ENCODE results near the gene TMEM30A. TPM values are rescaled to one million over a fixed set of nuclear protein-coding genes. Genes with fewer than 3 reads are reported as not detected.

TMEM30A gene
- total and polyA plus RNA-seq, 2 of the 13 experiments (the other 11 are each of a cell fraction or from before 2014, with no cell fraction given): 17.6 to 54.4 TPM

- in situ Hi-C loops (cut with HindIII; ENCODE audit: extremely low pct_ligation_motif_present, low pct_unique_long_range_greater_than_20kb) (loop anchor here (25.0 kb wide), 4 partner anchors 637 to 1487 kb away; no protein-coding TSS in a partner anchor), intact Hi-C loops (cut with micrococcal nuclease; ENCODE audit: unreplicated experiment) (no loop called here)
- ChIA-PET POLR2A (interaction anchor here (1.3 kb wide), 1 partner anchor 19 kb away, joined by 6 read pairs; the partner anchor contains the start of gene COX7A2), CTCF (ENCODE audit: low intra/inter-chr PET ratio, low total read pairs) (no interaction called here)
- no peaks in the 10 kb centered on the region for H3K27me3 ChIP-seq (ENCODE audit: control insufficient read depth in 1 of 2, insufficient read depth in 2 of 2, low read length in 2 of 2)
- H2AFZ ChIP-seq (ENCODE audit: low read length): peak overlapping the region; percentile 25
- H3K36me3 ChIP-seq (replicated peaks in 1 of 2; ENCODE audit: control insufficient read depth in 1 of 2, insufficient read depth in 2 of 2, low read length in 2 of 2): no peaks in the 10 kb centered on the region
- no peaks in the 10 kb centered on the region for H3K9me3 ChIP-seq (ENCODE audit: low read length)
- under 1% methylated on average over 6 of the region's 6 CpGs for WGBS (ENCODE audit: low lambda C conversion rate)
- peak overlapping the region in 2 of 3 experiments; percentile 3 to 47; a peak in 3 of 6 replicates for H3K4me3 ChIP-seq (replicated peaks in 1 of 3; ENCODE audit: insufficient read depth in 1 of 3, low read depth in 2 of 3, low read length in 3 of 3)
- H3K4me1 ChIP-seq (ENCODE audit: insufficient read depth, low read length): peaks cover 19% of the 10 kb centered on the region
- ATAC-seq (peak; percentile 99), DNase-seq (ENCODE audit: low spot score) (peak; percentile 29), FAIRE-seq (no peak)
- BruUV-seq (replicated peaks): no TSS peak
- no peaks in the 10 kb centered on the region for H3K79me2 ChIP-seq (ENCODE audit: insufficient read depth, low read length)
- peak overlapping the region; percentile 30; the same call in 1 of the 2 replicates for H3K9ac ChIP-seq (ENCODE audit: insufficient read depth, low read depth, low read length)
- H3K4me2 ChIP-seq (ENCODE audit: low read depth, low read length): peak overlapping the region; percentile 82
- H3K27ac ChIP-seq (ENCODE audit: extremely low read length, insufficient read depth, low read length): no peak overlapping the region
- no peaks in the 10 kb centered on the region for H4K20me1 ChIP-seq (ENCODE audit: insufficient read depth, low read length)
- TF ChIP-seq GATAD2A (CRISPR knock-in tag; IDR thresholded peaks at IDR 0.05) (peak; percentile 32; the same call in 1 of the 2 replicates), GFI1 (CRISPR knock-in tag; IDR thresholded peaks at IDR 0.05; ENCODE audit: borderline replicate concordance) (no peak), ZBTB4 (CRISPR knock-in tag; IDR thresholded peaks at IDR 0.05; ENCODE audit: borderline replicate concordance) (no peak), MTF2 (CRISPR knock-in tag; IDR thresholded peaks at IDR 0.05; ENCODE audit: borderline replicate concordance) (0 out of 2 replicates have a peak, but pooled peaks have one; percentile 31), AHDC1 (CRISPR knock-in tag; IDR thresholded peaks at IDR 0.05; ENCODE audit: borderline replicate concordance) (no peak), ZBTB1 (CRISPR knock-in tag; IDR thresholded peaks at IDR 0.05; ENCODE audit: borderline replicate concordance) (no peak), ZNF501 (CRISPR knock-in tag; IDR thresholded peaks at IDR 0.05) (peak; percentile 39; the same call in 1 of the 2 replicates), SMAD1 (CRISPR knock-in tag; IDR thresholded peaks at IDR 0.05; ENCODE audit: borderline replicate concordance, low read depth) (no peak), MLX (CRISPR knock-in tag; IDR thresholded peaks at IDR 0.05) (no peak), HNF4A (CRISPR knock-in tag; IDR thresholded peaks at IDR 0.05) (0 out of 2 replicates have a peak, but pooled peaks have one; percentile 23), ZNF605 (CRISPR knock-in tag; IDR thresholded peaks at IDR 0.05) (peak; percentile 18; the same call in 1 of the 2 replicates), ONECUT2 (CRISPR knock-in tag; IDR thresholded peaks at IDR 0.05) (0 out of 2 replicates have a peak, but pooled peaks have one; percentile 38)
Measured at GRCh38 chr6:75224303-75224926, 60.2 kb downstream of the TMEM30A start.

Data from HepG2 (cell line).